K562 (cell line): ENCODE measurements around the gene NPR2. TPM values are rescaled to one million over a fixed set of nuclear protein-coding genes. Genes with fewer than 3 reads are reported as not detected.

ENCODE experiments used
- ATAC-seq: fragments of 200-7000 bp; cut with Tn5 transposase; 3 replicates; pipeline ENCODE4 v1.9.1; 2020; ENCODE audit warnings: moderate library complexity
- BruUV-seq: library from RNA; stranded (reverse); fragments of 400-500 nt; replicated peaks from 2 replicates; lab custom pipeline; 2021; lab: Mats Ljungman, UMichigan
- CTCF ChIA-PET: fragments of 300-600 bp; formaldehyde crosslinking; extraction: SDS; loops from one replicate; lab custom pipeline; 2021; ENCODE audit warnings: low intra/inter-chr PET ratio; lab: Yijun Ruan, JAX
- POLR2A ChIA-PET: fragments of 300-600, 350-650 bp; sonication (Branson Sonifier 250); formaldehyde crosslinking; extraction: SDS; loops from one replicate; lab custom pipeline; 2021; ENCODE audit warnings: antibody characterized with exemption, inconsistent platforms; lab: Yijun Ruan, JAX
- DNase-seq, 4 experiments: peaks; one replicate each; pipeline versions ENCODE4 v3.0.0 to v3.0.0-alpha.2; 2011 to 2018; ENCODE audit warnings: low spot score in 3 of 4, mixed read lengths in 3 of 4; ENCODE audit errors: extremely low read depth in 1 of 4
- FAIRE-seq: peaks from 2 replicates; lab custom pipeline; 2011; peaks lifted over from hg19 to GRCh38; lab: Jason Lieb, UNC
- H2AFZ ChIP-seq: 2 replicates; pipeline ENCODE4 v1.6.0; 2011; ENCODE audit warnings: low read depth, low read length, control low read depth, inconsistent platforms
- H3K27ac ChIP-seq: fragments of 200-600 bp; 3 replicates; pipeline ENCODE4 v1.8.0; 2011; ENCODE audit warnings: low read depth, mild to moderate bottlenecking, control low read depth, inconsistent platforms, low read length, moderate library complexity, mixed read lengths; ENCODE audit errors: extremely low read depth
- H3K27me3 ChIP-seq, 2 experiments: fragments of 300-600 bp in 1 of 2; 2 replicates in 1 of 2; 3 replicates in 1 of 2; pipeline versions ENCODE4 v1.6.0 to v1.8.0; 2011; ENCODE audit warnings: inconsistent platforms in 2 of 2, low read length in 2 of 2, mild to moderate bottlenecking in 1 of 2, mixed read lengths in 1 of 2, moderate library complexity in 1 of 2; ENCODE audit not compliant: control insufficient read depth in 2 of 2, insufficient read depth in 2 of 2
- H3K36me3 ChIP-seq: fragments of 300-600 bp; 3 replicates; pipeline ENCODE4 v1.8.0; 2011; ENCODE audit warnings: mild to moderate bottlenecking, low read length, inconsistent platforms; ENCODE audit not compliant: control insufficient read depth, insufficient read depth
- H3K4me1 ChIP-seq, 2 experiments: fragments of 200-600 bp in 1 of 2; replicated peaks in 1 of 2; 2 replicates in 1 of 2; 3 replicates in 1 of 2; pipeline versions ENCODE4 v1.5.1 to v1.8.0; 2011; ENCODE audit warnings: inconsistent platforms in 2 of 2, low read length in 2 of 2, mild to moderate bottlenecking in 1 of 2, mixed read lengths in 1 of 2, moderate library complexity in 1 of 2; ENCODE audit not compliant: control insufficient read depth in 2 of 2, insufficient read depth in 2 of 2
- H3K4me2 ChIP-seq: 2 replicates; pipeline ENCODE4 v1.6.1; 2011; ENCODE audit warnings: low read length, control low read depth, inconsistent platforms, mixed read lengths; ENCODE audit not compliant: insufficient read depth
- H3K4me3 ChIP-seq: fragments of 200-600 bp; sonication (generic), shearing (Covaris generic); 2 replicates; pipeline ENCODE4 v1.5.1; 2016; ENCODE audit warnings: control low read depth, inconsistent platforms
- H3K79me2 ChIP-seq: fragments of 200-600 bp; 3 replicates; pipeline ENCODE4 v1.8.0; 2011; ENCODE audit warnings: low read length, inconsistent platforms; ENCODE audit not compliant: control insufficient read depth, insufficient read depth
- H3K9ac ChIP-seq, 2 experiments: 2 replicates each; pipeline versions ENCODE4 v1.6.0 to v1.6.1; 2011; ENCODE audit warnings: low read depth in 2 of 2, low read length in 2 of 2, control low read depth in 1 of 2, inconsistent platforms in 1 of 2, mild to moderate bottlenecking in 1 of 2, mixed read lengths in 1 of 2; ENCODE audit not compliant: insufficient read depth in 1 of 2
- H3K9me1 ChIP-seq: one replicate; pipeline ENCODE4 v1.6.0; 2011; ENCODE audit warnings: inconsistent platforms, mild to moderate bottlenecking, low read length, moderate library complexity; ENCODE audit not compliant: control insufficient read depth, insufficient read depth
- H3K9me3 ChIP-seq: replicated peaks from 2 replicates; pipeline ENCODE4 v1.5.1; 2011; ENCODE audit warnings: low read depth, low read length, inconsistent platforms; ENCODE audit not compliant: control insufficient read depth, insufficient read depth
- H4K20me1 ChIP-seq: replicated peaks from 2 replicates; pipeline ENCODE4 v1.6.1; 2011; ENCODE audit warnings: low read length, inconsistent platforms, mixed read lengths; ENCODE audit not compliant: control insufficient read depth, insufficient read depth
- BMI1 ChIP-seq: fragments of 150-350 bp; IDR thresholded peaks from 2 replicates; pipeline ENCODE4 v1.6.1; 2014; ENCODE audit warnings: low read length
- CAMTA2 ChIP-seq: fragments of 250-450 bp; sonication (Bioruptor Pico); conservative IDR thresholded peaks from 2 replicates; pipeline ENCODE4 v1.5.1; 2022
- CEBPB ChIP-seq: fragments of 450-650 bp; IDR thresholded peaks from 2 replicates; pipeline ENCODE4 v1.6.1; 2016; ENCODE audit warnings: missing genetic modification characterization, missing compliant biosample characterization
- HEY1 ChIP-seq: fragments of 250-450 bp; sonication (Bioruptor Pico); IDR thresholded peaks from 2 replicates; pipeline ENCODE4 v1.5.0; 2020; ENCODE audit warnings: mild to moderate bottlenecking, moderate library complexity, borderline replicate concordance
- RUNX1 ChIP-seq: sonication (generic); IDR thresholded peaks from 2 replicates; pipeline ENCODE4 v1.6.1; 2016; ENCODE audit warnings: antibody characterized with exemption, low read depth
- ZBED1 ChIP-seq: IDR thresholded peaks from 2 replicates; pipeline ENCODE4 v1.6.1; 2014
- ZZZ3 ChIP-seq: fragments of 450-650 bp; IDR thresholded peaks from 2 replicates; pipeline ENCODE4 v1.6.1; 2016; ENCODE audit warnings: antibody characterized with exemption, mild to moderate bottlenecking, moderate library complexity
- WGBS: fragments of 100-300 bp; shearing (Covaris generic); methylation state at CpG from one replicate; pipeline ENCODE4 v1.1.6; 2016; ENCODE audit warnings: low coverage, mixed read lengths; ENCODE audit not compliant: insufficient coverage; ENCODE audit errors: missing lambda C conversion rate; 5-methylcytosine and 5-hydroxymethylcytosine counted together
- in situ Hi-C: fragments of 300-500 bp; cut with MboI; formaldehyde crosslinking; loops from 4 replicates; pipeline ENCODE4 v1.15.0; 2018; ENCODE audit warnings: inconsistent platforms, mixed read lengths
- intact Hi-C: fragments of 100-400 bp; cut with micrococcal nuclease; formaldehyde crosslinking; loops from 2 replicates; pipeline ENCODE4 v1.14.2; 2022
- polyA plus RNA-seq, 8 experiments: library from polyadenylated mRNA; depleted of rRNA in 4 of 8; stranded (reverse) in 5 of 8; unstranded in 3 of 8; fragments of >200 nt; fragmentation: Nextera tagmentation in 2 of 8; fragmentation: Illumina TruSeq in 1 of 8; extraction: Ambion mirVana in 2 of 8; extraction: Trizol in 1 of 8; gene quantifications; 2 replicates each; pipeline versions ENCODE4 v1.2.1 to v1.2.3, GENCODE V29; 2011 to 2014; ENCODE audit warnings: inconsistent platforms in 1 of 8, missing spikeins in 1 of 8
- total RNA-seq, 7 experiments: library from RNA; depleted of rRNA in 6 of 7; stranded (reverse); fragments of >200 nt in 6 of 7; fragmentation: Illumina TruSeq in 2 of 7; extraction: Trizol in 2 of 7; gene quantifications; 2 replicates each; pipeline versions ENCODE4 v1.2.1 to v1.2.3, GENCODE V29; 2011 to 2021; ENCODE audit warnings: low replicate concordance in 1 of 7
- TF ChIP-seq, protein P1 (sequence below): fragments of 250-450 bp; sonication (Bioruptor Pico); IDR thresholded peaks from 2 replicates; pipeline ENCODE4 v1.4.0; 2020; ENCODE audit warnings: borderline replicate concordance
- TF ChIP-seq, protein P2 (sequence below): sonication (generic); formaldehyde crosslinking; IDR thresholded peaks from 2 replicates; pipeline ENCODE4 v1.8.1; 2023; ENCODE audit warnings: missing genetic modification reagents, mild to moderate bottlenecking, borderline replicate concordance
- TF ChIP-seq, protein P3 (sequence below): sonication (generic); formaldehyde crosslinking; IDR thresholded peaks from 2 replicates; pipeline ENCODE4 v1.8.0; 2023; ENCODE audit warnings: missing genetic modification reagents, mild to moderate bottlenecking, borderline replicate concordance

NPR2 gene
- total and polyA plus RNA-seq, 9 of the 15 experiments (the other 6 are each of a cell fraction or from before 2014, with no cell fraction given), result 2.4 to 12.9 (median 6.0) TPM

DNA sequence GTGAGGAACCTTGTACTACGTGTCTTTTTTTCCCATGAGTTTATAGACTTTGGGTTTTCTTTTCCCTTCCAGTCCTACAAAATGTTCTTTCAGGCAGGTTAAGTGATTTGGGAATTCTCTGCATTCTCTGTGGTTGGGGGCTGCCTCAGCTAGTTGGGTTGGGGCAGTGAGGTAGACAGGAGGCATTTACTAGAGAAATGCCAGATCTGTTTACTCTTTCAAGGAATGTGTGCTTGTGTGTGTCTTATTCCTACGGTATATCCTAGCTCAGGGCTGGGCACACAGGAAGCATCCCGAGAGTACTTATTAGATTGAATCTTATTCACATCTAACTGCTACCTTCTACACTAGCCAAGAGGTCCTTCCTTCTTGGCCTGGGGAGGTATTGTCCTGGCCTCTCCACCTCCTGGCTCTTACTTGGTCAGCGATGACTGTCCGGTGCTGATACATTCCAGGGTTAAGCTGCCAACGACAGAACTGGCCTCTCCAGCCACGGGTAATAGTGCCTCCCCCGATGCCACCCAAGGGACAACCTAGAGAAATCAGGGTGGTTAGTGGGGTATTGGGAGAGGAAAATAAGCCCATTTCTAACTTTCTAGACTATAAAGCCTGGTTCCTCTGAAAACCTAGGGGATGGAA is 47.4 kb upstream of the NPR2 start:
- H3K9me1 ChIP-seq, result peaks cover 6% of the 10 kb centered on the region
- BruUV-seq, result no TSS peak
- TF ChIP-seq ZZZ3 (no peak), RUNX1 (no peak), BMI1 (no peak), HEY1 (CRISPR knock-in tag) (no peak), CEBPB (no peak), ZBED1 (no peak), CAMTA2 (CRISPR knock-in tag) (no peak)
- TF ChIP-seq, protein P1, sequence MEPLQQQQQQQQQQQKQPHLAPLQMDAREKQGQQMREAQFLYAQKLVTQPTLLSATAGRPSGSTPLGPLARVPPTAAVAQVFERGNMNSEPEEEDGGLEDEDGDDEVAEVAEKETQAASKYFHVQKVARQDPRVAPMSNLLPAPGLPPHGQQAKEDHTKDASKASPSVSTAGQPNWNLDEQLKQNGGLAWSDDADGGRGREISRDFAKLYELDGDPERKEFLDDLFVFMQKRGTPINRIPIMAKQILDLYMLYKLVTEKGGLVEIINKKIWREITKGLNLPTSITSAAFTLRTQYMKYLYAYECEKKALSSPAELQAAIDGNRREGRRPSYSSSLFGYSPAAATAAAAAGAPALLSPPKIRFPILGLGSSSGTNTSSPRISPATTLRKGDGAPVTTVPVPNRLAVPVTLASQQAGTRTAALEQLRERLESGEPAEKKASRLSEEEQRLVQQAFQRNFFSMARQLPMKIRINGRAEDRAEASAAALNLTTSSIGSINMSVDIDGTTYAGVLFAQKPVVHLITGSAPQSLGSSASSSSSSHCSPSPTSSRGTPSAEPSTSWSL (CRISPR knock-in tag), result no peak
- TF ChIP-seq, protein P2, sequence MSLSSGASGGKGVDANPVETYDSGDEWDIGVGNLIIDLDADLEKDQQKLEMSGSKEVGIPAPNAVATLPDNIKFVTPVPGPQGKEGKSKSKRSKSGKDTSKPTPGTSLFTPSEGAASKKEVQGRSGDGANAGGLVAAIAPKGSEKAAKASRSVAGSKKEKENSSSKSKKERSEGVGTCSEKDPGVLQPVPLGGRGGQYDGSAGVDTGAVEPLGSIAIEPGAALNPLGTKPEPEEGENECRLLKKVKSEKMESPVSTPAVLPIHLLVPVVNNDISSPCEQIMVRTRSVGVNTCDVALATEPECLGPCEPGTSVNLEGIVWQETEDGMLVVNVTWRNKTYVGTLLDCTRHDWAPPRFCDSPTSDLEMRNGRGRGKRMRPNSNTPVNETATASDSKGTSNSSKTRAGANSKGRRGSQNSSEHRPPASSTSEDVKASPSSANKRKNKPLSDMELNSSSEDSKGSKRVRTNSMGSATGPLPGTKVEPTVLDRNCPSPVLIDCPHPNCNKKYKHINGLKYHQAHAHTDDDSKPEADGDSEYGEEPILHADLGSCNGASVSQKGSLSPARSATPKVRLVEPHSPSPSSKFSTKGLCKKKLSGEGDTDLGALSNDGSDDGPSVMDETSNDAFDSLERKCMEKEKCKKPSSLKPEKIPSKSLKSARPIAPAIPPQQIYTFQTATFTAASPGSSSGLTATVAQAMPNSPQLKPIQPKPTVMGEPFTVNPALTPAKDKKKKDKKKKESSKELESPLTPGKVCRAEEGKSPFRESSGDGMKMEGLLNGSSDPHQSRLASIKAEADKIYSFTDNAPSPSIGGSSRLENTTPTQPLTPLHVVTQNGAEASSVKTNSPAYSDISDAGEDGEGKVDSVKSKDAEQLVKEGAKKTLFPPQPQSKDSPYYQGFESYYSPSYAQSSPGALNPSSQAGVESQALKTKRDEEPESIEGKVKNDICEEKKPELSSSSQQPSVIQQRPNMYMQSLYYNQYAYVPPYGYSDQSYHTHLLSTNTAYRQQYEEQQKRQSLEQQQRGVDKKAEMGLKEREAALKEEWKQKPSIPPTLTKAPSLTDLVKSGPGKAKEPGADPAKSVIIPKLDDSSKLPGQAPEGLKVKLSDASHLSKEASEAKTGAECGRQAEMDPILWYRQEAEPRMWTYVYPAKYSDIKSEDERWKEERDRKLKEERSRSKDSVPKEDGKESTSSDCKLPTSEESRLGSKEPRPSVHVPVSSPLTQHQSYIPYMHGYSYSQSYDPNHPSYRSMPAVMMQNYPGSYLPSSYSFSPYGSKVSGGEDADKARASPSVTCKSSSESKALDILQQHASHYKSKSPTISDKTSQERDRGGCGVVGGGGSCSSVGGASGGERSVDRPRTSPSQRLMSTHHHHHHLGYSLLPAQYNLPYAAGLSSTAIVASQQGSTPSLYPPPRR (CRISPR knock-in tag), result no peak
- TF ChIP-seq, protein P3, sequence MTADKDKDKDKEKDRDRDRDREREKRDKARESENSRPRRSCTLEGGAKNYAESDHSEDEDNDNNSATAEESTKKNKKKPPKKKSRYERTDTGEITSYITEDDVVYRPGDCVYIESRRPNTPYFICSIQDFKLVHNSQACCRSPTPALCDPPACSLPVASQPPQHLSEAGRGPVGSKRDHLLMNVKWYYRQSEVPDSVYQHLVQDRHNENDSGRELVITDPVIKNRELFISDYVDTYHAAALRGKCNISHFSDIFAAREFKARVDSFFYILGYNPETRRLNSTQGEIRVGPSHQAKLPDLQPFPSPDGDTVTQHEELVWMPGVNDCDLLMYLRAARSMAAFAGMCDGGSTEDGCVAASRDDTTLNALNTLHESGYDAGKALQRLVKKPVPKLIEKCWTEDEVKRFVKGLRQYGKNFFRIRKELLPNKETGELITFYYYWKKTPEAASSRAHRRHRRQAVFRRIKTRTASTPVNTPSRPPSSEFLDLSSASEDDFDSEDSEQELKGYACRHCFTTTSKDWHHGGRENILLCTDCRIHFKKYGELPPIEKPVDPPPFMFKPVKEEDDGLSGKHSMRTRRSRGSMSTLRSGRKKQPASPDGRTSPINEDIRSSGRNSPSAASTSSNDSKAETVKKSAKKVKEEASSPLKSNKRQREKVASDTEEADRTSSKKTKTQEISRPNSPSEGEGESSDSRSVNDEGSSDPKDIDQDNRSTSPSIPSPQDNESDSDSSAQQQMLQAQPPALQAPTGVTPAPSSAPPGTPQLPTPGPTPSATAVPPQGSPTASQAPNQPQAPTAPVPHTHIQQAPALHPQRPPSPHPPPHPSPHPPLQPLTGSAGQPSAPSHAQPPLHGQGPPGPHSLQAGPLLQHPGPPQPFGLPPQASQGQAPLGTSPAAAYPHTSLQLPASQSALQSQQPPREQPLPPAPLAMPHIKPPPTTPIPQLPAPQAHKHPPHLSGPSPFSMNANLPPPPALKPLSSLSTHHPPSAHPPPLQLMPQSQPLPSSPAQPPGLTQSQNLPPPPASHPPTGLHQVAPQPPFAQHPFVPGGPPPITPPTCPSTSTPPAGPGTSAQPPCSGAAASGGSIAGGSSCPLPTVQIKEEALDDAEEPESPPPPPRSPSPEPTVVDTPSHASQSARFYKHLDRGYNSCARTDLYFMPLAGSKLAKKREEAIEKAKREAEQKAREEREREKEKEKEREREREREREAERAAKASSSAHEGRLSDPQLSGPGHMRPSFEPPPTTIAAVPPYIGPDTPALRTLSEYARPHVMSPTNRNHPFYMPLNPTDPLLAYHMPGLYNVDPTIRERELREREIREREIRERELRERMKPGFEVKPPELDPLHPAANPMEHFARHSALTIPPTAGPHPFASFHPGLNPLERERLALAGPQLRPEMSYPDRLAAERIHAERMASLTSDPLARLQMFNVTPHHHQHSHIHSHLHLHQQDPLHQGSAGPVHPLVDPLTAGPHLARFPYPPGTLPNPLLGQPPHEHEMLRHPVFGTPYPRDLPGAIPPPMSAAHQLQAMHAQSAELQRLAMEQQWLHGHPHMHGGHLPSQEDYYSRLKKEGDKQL (CRISPR knock-in tag), result no peak

More for the DNA sequence above, 47.4 kb upstream of the NPR2 start:
- Histone ChIP-seq H3K4me1 (peaks cover under 1 to 14% of the 10 kb centered on the region in 2 experiments; a peak in 3 of 5 replicates), H3K9ac (no peak overlapping the region), H3K36me3 (peaks cover 68% of the 10 kb centered on the region), H3K27ac (no peak overlapping the region), H3K27me3 (no peaks in the 10 kb centered on the region), H3K4me3 (no peak overlapping the region), H2AFZ (no peak overlapping the region), H3K79me2 (peaks cover 59% of the 10 kb centered on the region), H3K9me3 (no peaks in the 10 kb centered on the region), H4K20me1 (peaks cover 19% of the 10 kb centered on the region), H3K4me2 (no peak overlapping the region)
- DNase-seq, result no peak
- in situ Hi-C loops (no loop called here), intact Hi-C loops (no loop called here)
- POLR2A ChIA-PET, result interaction anchor here (0.8 kb wide), 1 partner anchor 15 kb away, joined by 6 read pairs; no protein-coding TSS in a partner anchor
- CTCF ChIA-PET, result no interaction called here
- no peak for ATAC-seq
- 93% methylated on average over 5 of the region's 8 CpGs for WGBS
- FAIRE-seq, result no peak
